SK-N-SH (cell line): Measurements from ENCODE around the gene MYB. TPM values are rescaled to one million over a fixed set of nuclear protein-coding genes. Genes with fewer than 3 reads are reported as not detected.

Experiments
- CTCF ChIA-PET: fragments of 300-600, 350-600 bp; formaldehyde crosslinking; extraction: SDS; loops from one replicate; lab custom pipeline; 2021; lab: Yijun Ruan, JAX
- POLR2A ChIA-PET: fragments of 350-600 bp; sonication (Branson Sonifier 250); formaldehyde crosslinking; extraction: SDS; loops from one replicate; lab custom pipeline; 2020; ENCODE audit warnings: antibody characterized with exemption, inconsistent platforms; lab: Yijun Ruan, JAX
- DNase-seq: peaks from one replicate; pipeline ENCODE4 v3.0.0; 2012
- H2AFZ ChIP-seq: fragments of 200-600 bp; sonication (generic); 2 replicates; pipeline ENCODE4 v1.8.1; 2016; ENCODE audit warnings: antibody characterized with exemption, mild to moderate bottlenecking, low read depth
- H3F3A ChIP-seq: fragments of 200-600 bp; sonication (generic); replicated peaks from 2 replicates; pipeline ENCODE3; 2016; ENCODE audit warnings: antibody characterized with exemption, mild to moderate bottlenecking; ENCODE audit not compliant: insufficient read depth
- H3K27ac ChIP-seq, 2 experiments: fragments of 200-500 bp in 1 of 2; fragments of 200-600 bp in 1 of 2; sonication (Bioruptor generic) in 1 of 2; sonication (generic), shearing (Covaris generic) in 1 of 2; 2 replicates each; pipeline versions ENCODE4 v1.5.1 to v1.6.1; 2014 to 2016; ENCODE audit warnings: low read depth in 2 of 2, inconsistent platforms in 1 of 2, low read length in 1 of 2, mild to moderate bottlenecking in 1 of 2, mixed read lengths in 1 of 2
- H3K27me3 ChIP-seq: fragments of 200-600 bp; sonication (generic), shearing (Covaris generic); 2 replicates; pipeline ENCODE4 v1.6.1; 2016; ENCODE audit warnings: mixed run types; ENCODE audit not compliant: insufficient read depth
- H3K36me3 ChIP-seq, 2 experiments: fragments of 200-500 bp in 1 of 2; fragments of 200-600 bp in 1 of 2; sonication (Bioruptor generic) in 1 of 2; sonication (generic) in 1 of 2; replicated peaks in 1 of 2; 2 replicates each; pipeline versions ENCODE3 to v1.5.1; 2014 to 2016; ENCODE audit warnings: low read length in 1 of 2, mild to moderate bottlenecking in 1 of 2; ENCODE audit not compliant: insufficient read depth in 2 of 2, control insufficient read depth in 1 of 2
- H3K4me1 ChIP-seq, 2 experiments: fragments of 200-500 bp in 1 of 2; fragments of 200-600 bp in 1 of 2; sonication (Bioruptor generic) in 1 of 2; sonication (generic), shearing (Covaris generic) in 1 of 2; 2 replicates each; pipeline versions ENCODE4 v1.5.1 to v1.6.1; 2014 to 2016; ENCODE audit warnings: low read depth in 1 of 2, low read length in 1 of 2, mixed run types in 1 of 2; ENCODE audit not compliant: insufficient read depth in 2 of 2, control insufficient read depth in 1 of 2
- H3K4me2 ChIP-seq: fragments of 200-600 bp; sonication (generic), shearing (Covaris generic); 2 replicates; pipeline ENCODE4 v1.6.1; 2017; ENCODE audit warnings: mixed run types
- H3K4me3 ChIP-seq, 2 experiments: fragments of 200-500 bp in 1 of 2; fragments of 200-600 bp in 1 of 2; sonication (Bioruptor generic) in 1 of 2; sonication (generic), shearing (Covaris generic) in 1 of 2; 2 replicates each; pipeline versions ENCODE4 v1.5.1 to v1.8.1; 2014 to 2016; ENCODE audit warnings: low read depth in 2 of 2, inconsistent platforms in 1 of 2, low read length in 1 of 2, mild to moderate bottlenecking in 1 of 2, mixed read lengths in 1 of 2, moderate library complexity in 1 of 2
- H3K79me2 ChIP-seq: fragments of 200-600 bp; sonication (generic); 2 replicates; pipeline ENCODE4 v1.8.1; 2017; ENCODE audit warnings: mild to moderate bottlenecking; ENCODE audit not compliant: insufficient read depth
- H3K9ac ChIP-seq: fragments of 200-600 bp; sonication (generic); 2 replicates; pipeline ENCODE4 v1.6.1; 2017; ENCODE audit warnings: mixed run types
- H3K9me2 ChIP-seq: fragments of 200-600 bp; sonication (generic); 2 replicates; pipeline ENCODE4 v1.6.1; 2017; ENCODE audit warnings: mixed run types
- H3K9me3 ChIP-seq: fragments of 200-600 bp; sonication (generic); 2 replicates; pipeline ENCODE4 v1.6.1; 2017; ENCODE audit warnings: mixed run types, mild to moderate bottlenecking, moderate library complexity
- H4K20me1 ChIP-seq: fragments of 200-600 bp; sonication (generic); 2 replicates; pipeline ENCODE4 v1.6.1; 2017; ENCODE audit warnings: mild to moderate bottlenecking, mixed run types; ENCODE audit not compliant: insufficient read depth
- ELF1 ChIP-seq: IDR thresholded peaks from 2 replicates; pipeline ENCODE4 v1.4.0; 2012
- EP300 ChIP-seq, 2 experiments: IDR thresholded peaks; 2 replicates each; pipeline versions ENCODE4 v1.4.0 to v1.6.1; 2012; ENCODE audit warnings: borderline replicate concordance in 1 of 2, low read depth in 1 of 2, low read length in 1 of 2
- FOSL2 ChIP-seq: IDR thresholded peaks from 2 replicates; pipeline ENCODE4 v1.4.0; 2012; ENCODE audit warnings: low read depth, mild to moderate bottlenecking, moderate library complexity, borderline replicate concordance
- GATA2 ChIP-seq: sonication (generic); formaldehyde crosslinking; IDR thresholded peaks from 2 replicates; pipeline ENCODE4 v1.5.0; 2020; ENCODE audit warnings: mild to moderate bottlenecking, missing genetic modification reagents
- IRF3 ChIP-seq: fragments of 150-350 bp; IDR thresholded peaks from 2 replicates; pipeline ENCODE4 v1.6.1; 2016; ENCODE audit warnings: mild to moderate bottlenecking, low read depth, low read length
- JUND ChIP-seq: IDR thresholded peaks from 2 replicates; pipeline ENCODE4 v1.4.0; 2012
- MAX ChIP-seq: IDR thresholded peaks from 2 replicates; pipeline ENCODE4 v1.4.0; 2012; ENCODE audit warnings: low read depth
- MEF2A ChIP-seq: IDR thresholded peaks from 2 replicates; pipeline ENCODE4 v1.4.0; 2012; ENCODE audit warnings: low read depth, borderline replicate concordance
- MXI1 ChIP-seq: IDR thresholded peaks from 2 replicates; pipeline ENCODE4 v1.6.1; 2012; ENCODE audit warnings: mild to moderate bottlenecking, low read depth, low read length, improper control_type of control experiment
- NFIC ChIP-seq: IDR thresholded peaks from 2 replicates; pipeline ENCODE4 v1.4.0; 2012; ENCODE audit warnings: borderline replicate concordance
- NRF1 ChIP-seq: IDR thresholded peaks from 2 replicates; pipeline ENCODE4 v1.6.1; 2012; ENCODE audit warnings: low read depth, mild to moderate bottlenecking, low read length
- PBX3 ChIP-seq: IDR thresholded peaks from 2 replicates; pipeline ENCODE4; 2012
- POLR2AphosphoS5 ChIP-seq: IDR thresholded peaks from 2 replicates; pipeline ENCODE4 v1.6.1; 2012; ENCODE audit warnings: low read depth, low read length
- RFX5 ChIP-seq: IDR thresholded peaks from 2 replicates; pipeline ENCODE4 v1.6.1; 2012; ENCODE audit warnings: mild to moderate bottlenecking, improper control_type of control experiment, low read length
- SMC3 ChIP-seq: IDR thresholded peaks from 2 replicates; pipeline ENCODE4 v1.6.1; 2012; ENCODE audit warnings: low read depth, low read length, improper control_type of control experiment
- TAF1 ChIP-seq: IDR thresholded peaks from 2 replicates; pipeline ENCODE4 v1.6.1; 2012; ENCODE audit warnings: low read depth, mild to moderate bottlenecking, low read length, moderate library complexity, borderline replicate concordance
- TCF12 ChIP-seq: IDR thresholded peaks from 2 replicates; pipeline ENCODE4 v1.4.0; 2012
- USF1 ChIP-seq: IDR thresholded peaks from 2 replicates; pipeline ENCODE4 v1.4.0; 2012; ENCODE audit warnings: low read depth, borderline replicate concordance
- USF2 ChIP-seq: fragments of 150-350 bp; IDR thresholded peaks from 2 replicates; pipeline ENCODE4 v1.6.1; 2017; ENCODE audit warnings: antibody characterized with exemption, low read length, low read depth, borderline replicate concordance
- WGBS: methylation state at CpG from one replicate; pipeline ENCODE4 v1.1.6; 2017; ENCODE audit warnings: low lambda C conversion rate; 5-methylcytosine and 5-hydroxymethylcytosine counted together
- polyA plus RNA-seq, 3 experiments: library from polyadenylated mRNA; depleted of rRNA; stranded (reverse); fragments of >200 nt; gene quantifications; 2 replicates each; pipeline ENCODE4 v1.2.3, GENCODE V29; 2012

Gene MYB
- polyA plus RNA-seq, 1 of the 3 experiments (the other 2 are of a cell fraction), result 0.85 TPM

GRCh38 chr6:135173242-135173988, 7.7 kb upstream of the MYB start:
- peak overlapping the region in 1 of 2 experiments; percentile 20; a peak in 1 of 4 replicates for H3K27ac ChIP-seq
- no peaks in the 10 kb centered on the region for H3K9me3 ChIP-seq
- no peak overlapping the region for H3K9ac ChIP-seq
- ChIA-PET CTCF (interaction anchor here (0.9 kb wide), 1 partner anchor 11 kb away, joined by 3 read pairs; no protein-coding TSS in a partner anchor), POLR2A (no interaction called here)
- H3K27me3 ChIP-seq, result no peaks in the 10 kb centered on the region
- WGBS, result 76% methylated on average over 3 of the region's 3 CpGs
- no peaks in the 10 kb centered on the region for H3K9me2 ChIP-seq
- no peak overlapping the region for H3K4me2 ChIP-seq
- H3K79me2 ChIP-seq, result no peaks in the 10 kb centered on the region
- H4K20me1 ChIP-seq, result no peaks in the 10 kb centered on the region
- H2AFZ ChIP-seq, result no peak overlapping the region
- peaks cover 0 to 4% of the 10 kb centered on the region in 2 experiments; a peak in 2 of 4 replicates for H3K4me1 ChIP-seq
- no peak for DNase-seq
- H3K4me3 ChIP-seq, result no peak overlapping the region
- H3F3A ChIP-seq, result no peaks in the 10 kb centered on the region
- H3K36me3 ChIP-seq, result no peaks in the 10 kb centered on the region
- TF ChIP-seq PBX3 (no peak), USF1 (no peak), TAF1 (no peak), IRF3 (no peak), USF2 (no peak), FOSL2 (no peak), GATA2 (CRISPR knock-in tag) (no peak), SMC3 (no peak), MEF2A (no peak), MXI1 (no peak), POLR2AphosphoS5 (no peak), JUND (no peak), EP300 (IDR thresholded peaks at IDR 0.05; ENCODE audit: borderline replicate concordance in 1 of 2, low read depth in 1 of 2, low read length in 1 of 2) (no peak), NFIC (no peak), NRF1 (no peak), RFX5 (no peak), TCF12 (no peak), ELF1 (no peak), MAX (no peak)
